GM23338 (cell line): ENCODE measurements around the gene HCLS1. TPM values are rescaled to one million over a fixed set of nuclear protein-coding genes. Genes with fewer than 3 reads are reported as not detected.

ENCODE experiments used
- ATAC-seq: fragments of 200-7000 bp; cut with Tn5 transposase; 3 replicates; pipeline ENCODE4 v1.9.1; 2020
- DNase-seq: peaks from one replicate; pipeline ENCODE4 v3.0.0-alpha.2; 2015; ENCODE audit warnings: low spot score
- H2AFZ ChIP-seq: fragments of 200-600 bp; sonication (generic); 2 replicates; pipeline ENCODE4 v1.8.0; 2016; ENCODE audit warnings: antibody characterized with exemption, mild to moderate bottlenecking, moderate library complexity
- H3F3A ChIP-seq: fragments of 200-600 bp; sonication (generic); replicated peaks from 2 replicates; pipeline ENCODE4 v1.8.0; 2017; ENCODE audit warnings: antibody characterized with exemption, mixed run types, low read depth
- H3K27ac ChIP-seq: fragments of 200-600 bp; sonication (generic); 2 replicates; pipeline ENCODE4 v1.6.1; 2016; ENCODE audit warnings: low read depth
- H3K27me3 ChIP-seq: fragments of 200-600 bp; sonication (generic); 2 replicates; pipeline ENCODE4 v1.8.0; 2016; ENCODE audit warnings: mild to moderate bottlenecking, mixed run types, moderate library complexity; ENCODE audit not compliant: insufficient read depth
- H3K36me3 ChIP-seq: fragments of 200-600 bp; sonication (generic); 2 replicates; pipeline ENCODE4 v1.8.0; 2016; ENCODE audit warnings: mild to moderate bottlenecking; ENCODE audit not compliant: insufficient read depth
- H3K4me1 ChIP-seq: fragments of 200-600 bp; sonication (generic); 2 replicates; pipeline ENCODE4 v1.8.0; 2016; ENCODE audit warnings: mild to moderate bottlenecking, moderate library complexity; ENCODE audit not compliant: insufficient read depth
- H3K4me2 ChIP-seq: fragments of 200-600 bp; sonication (generic); 2 replicates; pipeline ENCODE4 v1.7.1; 2017; ENCODE audit warnings: mixed run types
- H3K4me3 ChIP-seq: fragments of 200-600 bp; sonication (generic); 2 replicates; pipeline ENCODE4 v1.6.1; 2016; ENCODE audit warnings: mixed run types
- H3K79me2 ChIP-seq: fragments of 200-600 bp; sonication (generic); replicated peaks from 2 replicates; pipeline ENCODE4 v1.8.0; 2017; ENCODE audit warnings: mild to moderate bottlenecking; ENCODE audit not compliant: insufficient read depth
- H3K9me2 ChIP-seq: fragments of 200-600 bp; sonication (generic); 2 replicates; pipeline ENCODE4 v1.8.0; 2017; ENCODE audit not compliant: insufficient read depth
- H4K20me1 ChIP-seq: fragments of 200-600 bp; sonication (generic); replicated peaks from 2 replicates; pipeline ENCODE4 v1.8.0; 2017; ENCODE audit warnings: mild to moderate bottlenecking; ENCODE audit not compliant: insufficient read depth
- H3K27ac Mint-ChIP-seq: 2 replicates; pipeline ENCODE4 v1.8.0; 2020; ENCODE audit warnings: inconsistent platforms, mild to moderate bottlenecking, moderate library complexity, mixed read lengths
- H3K27me3 Mint-ChIP-seq: 3 replicates; pipeline ENCODE4 v1.8.0; 2022; ENCODE audit warnings: low read depth, mild to moderate bottlenecking, moderate library complexity, mixed read lengths, inconsistent platforms; ENCODE audit not compliant: insufficient read depth, poor library complexity
- H3K36me3 Mint-ChIP-seq: 3 replicates; pipeline ENCODE4 v1.8.0; 2021; ENCODE audit warnings: low read depth, mild to moderate bottlenecking, inconsistent platforms, moderate library complexity, mixed read lengths
- H3K4me1 Mint-ChIP-seq: 3 replicates; pipeline ENCODE4 v1.8.0; 2020; ENCODE audit warnings: mild to moderate bottlenecking, inconsistent platforms, mixed read lengths
- H3K4me3 Mint-ChIP-seq: 3 replicates; pipeline ENCODE4 v1.8.0; 2021; ENCODE audit warnings: moderate library complexity, mild to moderate bottlenecking, inconsistent platforms, mixed read lengths
- H3K9me3 Mint-ChIP-seq: 3 replicates; pipeline ENCODE4 v1.8.0; 2020; ENCODE audit warnings: moderate library complexity, mild to moderate bottlenecking, inconsistent platforms, mixed read lengths
- CREB1 ChIP-seq: fragments of 250-450 bp; sonication (Bioruptor Pico); IDR thresholded peaks from 2 replicates; pipeline ENCODE4 v1.5.0; 2020; ENCODE audit warnings: low read depth, mild to moderate bottlenecking, moderate library complexity
- EZH2 ChIP-seq: fragments of 200-600 bp; sonication (generic); IDR thresholded peaks from one replicate; pipeline ENCODE4 v1.8.0; 2017; ENCODE audit warnings: antibody characterized with exemption, mild to moderate bottlenecking, low read depth; ENCODE audit not compliant: unreplicated experiment
- EZH2phosphoT487 ChIP-seq: fragments of 200-600 bp; sonication (generic); IDR thresholded peaks from one replicate; pipeline ENCODE4 v1.8.1; 2018; ENCODE audit warnings: antibody characterized with exemption; ENCODE audit not compliant: unreplicated experiment
- JUNB ChIP-seq: IDR thresholded peaks from one replicate; pipeline ENCODE4 v1.6.1; 2016; ENCODE audit warnings: antibody characterized with exemption; ENCODE audit not compliant: unreplicated experiment
- NANOG ChIP-seq: IDR thresholded peaks from 2 replicates; pipeline ENCODE4 v1.6.1; 2016; ENCODE audit warnings: antibody characterized with exemption, borderline replicate concordance
- STAT1 ChIP-seq: IDR thresholded peaks from one replicate; pipeline ENCODE4 v1.6.1; 2016; ENCODE audit warnings: antibody characterized with exemption; ENCODE audit not compliant: unreplicated experiment
- ZNF114 ChIP-seq: fragments of 250-450 bp; sonication (Bioruptor Pico); IDR thresholded peaks from 2 replicates; pipeline ENCODE4 v1.5.0; 2020; ENCODE audit warnings: mild to moderate bottlenecking, moderate library complexity
- ZNF331 ChIP-seq: fragments of 250-450 bp; sonication (Bioruptor Pico); IDR thresholded peaks from 2 replicates; pipeline ENCODE4 v1.5.0; 2020; ENCODE audit warnings: low read depth, mild to moderate bottlenecking, moderate library complexity
- polyA plus RNA-seq: library from polyadenylated mRNA; unstranded; fragments of >200 nt; fragmentation: Nextera tagmentation; extraction: Ambion mirVana; gene quantifications from 2 replicates; pipeline ENCODE4 v1.2.1, GENCODE V29; 2016
- total RNA-seq: library from RNA; depleted of rRNA; stranded (reverse); fragments of >200 nt; shearing (Covaris generic); gene quantifications from 2 replicates; pipeline ENCODE4 v1.2.3, GENCODE V29; 2014
- TF ChIP-seq, protein P1 (sequence below), 2 experiments: fragments of 200-600 bp in 1 of 2; sonication (generic) in 1 of 2; conservative IDR thresholded peaks; 2 replicates each; pipeline versions ENCODE4 v1.5.1 to v1.6.1; 2016 to 2017; ENCODE audit warnings: antibody characterized with exemption in 2 of 2, low read depth in 2 of 2, mild to moderate bottlenecking in 2 of 2, moderate library complexity in 1 of 2
- TF ChIP-seq, protein P2 (sequence below): IDR thresholded peaks from 2 replicates; pipeline ENCODE4 v1.6.1; 2016; ENCODE audit warnings: antibody characterized with exemption
- TF ChIP-seq, protein P3 (sequence below): IDR thresholded peaks from one replicate; pipeline ENCODE4 v1.6.1; 2018; ENCODE audit warnings: antibody characterized with exemption; ENCODE audit not compliant: unreplicated experiment

The HCLS1 gene
- total and polyA plus RNA-seq, 2 experiments from 2014 or later = 0.66 to 1.1 TPM

DNA sequence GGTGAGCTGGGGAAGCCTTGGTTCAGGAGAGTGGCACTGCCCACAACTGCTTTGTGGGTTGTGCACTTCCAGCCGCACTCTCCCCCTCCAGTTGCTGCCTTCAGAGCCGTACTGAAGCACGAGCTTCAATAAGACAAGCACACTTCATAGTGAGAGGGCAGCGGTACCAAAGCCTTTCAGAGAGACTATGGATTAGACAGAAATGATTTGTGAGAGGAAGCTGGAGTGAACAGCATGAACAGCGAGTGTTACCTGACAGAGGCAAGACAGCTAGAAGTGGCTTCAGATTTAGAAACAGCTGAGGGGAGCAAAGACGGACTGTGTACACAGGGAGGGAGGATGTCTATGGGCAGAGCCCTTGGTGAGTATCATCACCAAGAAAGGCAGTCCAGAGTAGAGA, 31.1 kb downstream of the HCLS1 start:
- Mint-ChIP-seq H3K4me1 (peaks cover 20% of the 10 kb centered on the region), H3K27ac (no peak overlapping the region), H3K4me3 (no peak overlapping the region), H3K27me3 (peaks cover 6% of the 10 kb centered on the region), H3K36me3 (no peaks in the 10 kb centered on the region; the same call in 2 of the 3 replicates), H3K9me3 (no peaks in the 10 kb centered on the region)
- Histone ChIP-seq H3K4me1 (peaks cover 18% of the 10 kb centered on the region), H4K20me1 (no peaks in the 10 kb centered on the region), H3K27me3 (no peaks in the 10 kb centered on the region), H3K27ac (no peak overlapping the region), H3K4me2 (no peak overlapping the region), H3K36me3 (no peaks in the 10 kb centered on the region), H2AFZ (peak overlapping the region; percentile 78; the same call in 1 of the 2 replicates), H3K4me3 (no peak overlapping the region), H3K79me2 (no peaks in the 10 kb centered on the region), H3K9me2 (peaks cover 9% of the 10 kb centered on the region; the same call in 1 of the 2 replicates), H3F3A (no peaks in the 10 kb centered on the region)
- TF ChIP-seq, protein P1, sequence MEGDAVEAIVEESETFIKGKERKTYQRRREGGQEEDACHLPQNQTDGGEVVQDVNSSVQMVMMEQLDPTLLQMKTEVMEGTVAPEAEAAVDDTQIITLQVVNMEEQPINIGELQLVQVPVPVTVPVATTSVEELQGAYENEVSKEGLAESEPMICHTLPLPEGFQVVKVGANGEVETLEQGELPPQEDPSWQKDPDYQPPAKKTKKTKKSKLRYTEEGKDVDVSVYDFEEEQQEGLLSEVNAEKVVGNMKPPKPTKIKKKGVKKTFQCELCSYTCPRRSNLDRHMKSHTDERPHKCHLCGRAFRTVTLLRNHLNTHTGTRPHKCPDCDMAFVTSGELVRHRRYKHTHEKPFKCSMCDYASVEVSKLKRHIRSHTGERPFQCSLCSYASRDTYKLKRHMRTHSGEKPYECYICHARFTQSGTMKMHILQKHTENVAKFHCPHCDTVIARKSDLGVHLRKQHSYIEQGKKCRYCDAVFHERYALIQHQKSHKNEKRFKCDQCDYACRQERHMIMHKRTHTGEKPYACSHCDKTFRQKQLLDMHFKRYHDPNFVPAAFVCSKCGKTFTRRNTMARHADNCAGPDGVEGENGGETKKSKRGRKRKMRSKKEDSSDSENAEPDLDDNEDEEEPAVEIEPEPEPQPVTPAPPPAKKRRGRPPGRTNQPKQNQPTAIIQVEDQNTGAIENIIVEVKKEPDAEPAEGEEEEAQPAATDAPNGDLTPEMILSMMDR (conservative IDR thresholded peaks at IDR 0.05; ENCODE audit: low read depth in 2 of 2) = no peak
- no peak for TF ChIP-seq STAT1
- TF ChIP-seq ZNF114 (CRISPR knock-in tag) = no peak
- no peak for TF ChIP-seq NANOG
- TF ChIP-seq, protein P2, sequence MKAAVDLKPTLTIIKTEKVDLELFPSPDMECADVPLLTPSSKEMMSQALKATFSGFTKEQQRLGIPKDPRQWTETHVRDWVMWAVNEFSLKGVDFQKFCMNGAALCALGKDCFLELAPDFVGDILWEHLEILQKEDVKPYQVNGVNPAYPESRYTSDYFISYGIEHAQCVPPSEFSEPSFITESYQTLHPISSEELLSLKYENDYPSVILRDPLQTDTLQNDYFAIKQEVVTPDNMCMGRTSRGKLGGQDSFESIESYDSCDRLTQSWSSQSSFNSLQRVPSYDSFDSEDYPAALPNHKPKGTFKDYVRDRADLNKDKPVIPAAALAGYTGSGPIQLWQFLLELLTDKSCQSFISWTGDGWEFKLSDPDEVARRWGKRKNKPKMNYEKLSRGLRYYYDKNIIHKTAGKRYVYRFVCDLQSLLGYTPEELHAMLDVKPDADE = no peak
- no peak for TF ChIP-seq JUNB
- TF ChIP-seq EZH2phosphoT487 = no peak
- TF ChIP-seq EZH2 = no peak
- TF ChIP-seq, protein P3, sequence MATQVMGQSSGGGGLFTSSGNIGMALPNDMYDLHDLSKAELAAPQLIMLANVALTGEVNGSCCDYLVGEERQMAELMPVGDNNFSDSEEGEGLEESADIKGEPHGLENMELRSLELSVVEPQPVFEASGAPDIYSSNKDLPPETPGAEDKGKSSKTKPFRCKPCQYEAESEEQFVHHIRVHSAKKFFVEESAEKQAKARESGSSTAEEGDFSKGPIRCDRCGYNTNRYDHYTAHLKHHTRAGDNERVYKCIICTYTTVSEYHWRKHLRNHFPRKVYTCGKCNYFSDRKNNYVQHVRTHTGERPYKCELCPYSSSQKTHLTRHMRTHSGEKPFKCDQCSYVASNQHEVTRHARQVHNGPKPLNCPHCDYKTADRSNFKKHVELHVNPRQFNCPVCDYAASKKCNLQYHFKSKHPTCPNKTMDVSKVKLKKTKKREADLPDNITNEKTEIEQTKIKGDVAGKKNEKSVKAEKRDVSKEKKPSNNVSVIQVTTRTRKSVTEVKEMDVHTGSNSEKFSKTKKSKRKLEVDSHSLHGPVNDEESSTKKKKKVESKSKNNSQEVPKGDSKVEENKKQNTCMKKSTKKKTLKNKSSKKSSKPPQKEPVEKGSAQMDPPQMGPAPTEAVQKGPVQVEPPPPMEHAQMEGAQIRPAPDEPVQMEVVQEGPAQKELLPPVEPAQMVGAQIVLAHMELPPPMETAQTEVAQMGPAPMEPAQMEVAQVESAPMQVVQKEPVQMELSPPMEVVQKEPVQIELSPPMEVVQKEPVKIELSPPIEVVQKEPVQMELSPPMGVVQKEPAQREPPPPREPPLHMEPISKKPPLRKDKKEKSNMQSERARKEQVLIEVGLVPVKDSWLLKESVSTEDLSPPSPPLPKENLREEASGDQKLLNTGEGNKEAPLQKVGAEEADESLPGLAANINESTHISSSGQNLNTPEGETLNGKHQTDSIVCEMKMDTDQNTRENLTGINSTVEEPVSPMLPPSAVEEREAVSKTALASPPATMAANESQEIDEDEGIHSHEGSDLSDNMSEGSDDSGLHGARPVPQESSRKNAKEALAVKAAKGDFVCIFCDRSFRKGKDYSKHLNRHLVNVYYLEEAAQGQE = no peak
- no peak for TF ChIP-seq CREB1
- no peak for TF ChIP-seq ZNF331 (CRISPR knock-in tag)
- DNase-seq (no peak), ATAC-seq (no peak)
